H1 (cell line): ENCODE measurements around the gene ROPN1. TPM values are rescaled to one million over a fixed set of nuclear protein-coding genes. Genes with fewer than 3 reads are reported as not detected.

Experiments used
- ATF3 ChIP-seq: IDR thresholded peaks from 2 replicates; pipeline ENCODE4 v1.6.1; 2011; ENCODE audit warnings: low read depth, mild to moderate bottlenecking, low read length; ENCODE audit not compliant: insufficient read depth
- CBX5 ChIP-seq: fragments of 300-800, 300-1000 bp; sonication (generic); IDR thresholded peaks from 2 replicates; pipeline ENCODE4 v1.7.1; 2016; ENCODE audit warnings: antibody characterized with exemption, low read length, low read depth
- EZH2 ChIP-seq: fragments of 200-600 bp; sonication (generic); IDR thresholded peaks from 2 replicates; pipeline ENCODE4 v1.7.1; 2012; ENCODE audit warnings: low read depth, mild to moderate bottlenecking, moderate library complexity, low read length, inconsistent platforms; ENCODE audit not compliant: severe bottlenecking
- POLR2AphosphoS5 ChIP-seq: IDR thresholded peaks from 2 replicates; pipeline ENCODE4 v1.6.1; 2011; ENCODE audit warnings: low read depth, low read length
- RNF2 ChIP-seq: fragments of 200-900, 300-1000 bp; sonication (generic); IDR thresholded peaks from 2 replicates; pipeline ENCODE4 v1.7.1; 2016; ENCODE audit warnings: borderline replicate concordance, low read depth, mild to moderate bottlenecking, antibody characterized with exemption, low read length; ENCODE audit not compliant: poor library complexity, severe bottlenecking; ENCODE audit errors: missing control alignments
- RXRA ChIP-seq: IDR thresholded peaks from 2 replicates; pipeline ENCODE4 v1.6.1; 2011; ENCODE audit warnings: low read depth, mild to moderate bottlenecking, low read length, moderate library complexity; ENCODE audit not compliant: insufficient read depth
- SIN3A ChIP-seq, 2 experiments: IDR thresholded peaks in 1 of 2; conservative IDR thresholded peaks in 1 of 2; 2 replicates each; pipeline ENCODE4 v1.6.1; 2011 to 2012; ENCODE audit warnings: low read length in 2 of 2, improper control_type of control experiment in 1 of 2, low read depth in 1 of 2, mild to moderate bottlenecking in 1 of 2
- ZNF274 ChIP-seq: IDR thresholded peaks from 2 replicates; pipeline ENCODE4 v1.7.0; 2012; ENCODE audit warnings: low read length, borderline replicate concordance; ENCODE audit errors: extremely low read depth
- polyA plus RNA-seq, 7 experiments: library from polyadenylated mRNA; depleted of rRNA in 3 of 7; stranded (reverse) in 5 of 7; unstranded in 2 of 7; fragments of >200 nt in 5 of 7; fragments of 200-250 nt in 2 of 7; gene quantifications; 1 replicate in 5 of 7; 2 replicates in 1 of 7; 4 replicates in 1 of 7; pipeline versions ENCODE4 v1.2.1 to v1.2.3, GENCODE V29; 2011 to 2013; ENCODE audit warnings: missing spikeins in 2 of 7, mixed read lengths in 2 of 7
- total RNA-seq: library from RNA; stranded (reverse); fragmentation: NEBNext Ultra II Directional; extraction: Animal tissue kit (Norgen Biotek cat#: 25700); gene quantifications from 2 replicates; pipeline ENCODE4 v1.2.1, GENCODE V29; 2021

ROPN1 gene
- total and polyA plus RNA-seq, 2 of the 8 experiments (the other 6 are each of a cell fraction or from before 2014, with no cell fraction given) = 0.03 TPM; not detected in 1

- TF ChIP-seq CBX5 (no peak), EZH2 (no peak), SIN3A (conservative IDR thresholded peaks at IDR 0.05 in 1 of 2, IDR thresholded peaks at IDR 0.05 in 1 of 2; ENCODE audit: low read depth in 1 of 2, low read length in 2 of 2) (no peak; a peak in 1 of 4 replicates), RXRA (no peak), ATF3 (no peak), RNF2 (no peak), POLR2AphosphoS5 (no peak), ZNF274 (no peak)
Observed at GRCh38 chr3:124032311-124032880, 40.5 kb upstream of the ROPN1 start (continued).
